ENCODE data around the gene IL21.

The IL21 gene

GRCh38 chr4:122604146-122604545 is 16.7 kb downstream of the IL21 start:
- no peak for TF ChIP-seq CTCF (IDR thresholded peaks at IDR 0.05; ENCODE audit: low read depth, low read length)
- no peak for DNase-seq (ENCODE audit: low read depth in 2 of 2)
- no peak overlapping the region for H3K4me3 ChIP-seq (replicated peaks in 1 of 2; ENCODE audit: low read depth in 2 of 2, low read length in 2 of 2)

GRCh38 chr4:122603156-122603574 is 17.7 kb downstream of the IL21 start:
- TF ChIP-seq CTCF (IDR thresholded peaks at IDR 0.05; ENCODE audit: low read depth, low read length): no peak
- no peak overlapping the region for H3K4me3 ChIP-seq (replicated peaks in 1 of 2; ENCODE audit: low read depth in 2 of 2, low read length in 2 of 2)
- DNase-seq (ENCODE audit: low read depth in 2 of 2): no peak

- peak; percentile 29 for TF ChIP-seq CTCF (IDR thresholded peaks at IDR 0.05; ENCODE audit: low read depth, low read length)
- no peak overlapping the region for H3K4me3 ChIP-seq (replicated peaks in 1 of 2; ENCODE audit: low read depth in 2 of 2, low read length in 2 of 2)
- peak; percentile 72 to 76 for DNase-seq (ENCODE audit: low read depth in 2 of 2)
These were observed 18.4 kb downstream of the IL21 start for GRCh38 chr4:122602277-122603142.

GRCh38 chr4:122591196-122591595 is 29.7 kb downstream of the IL21 start:
- H3K4me3 ChIP-seq (replicated peaks in 1 of 2; ENCODE audit: low read depth in 2 of 2, low read length in 2 of 2): no peak overlapping the region
- no peak for TF ChIP-seq CTCF (IDR thresholded peaks at IDR 0.05; ENCODE audit: low read depth, low read length)
- peak in 1 of 2 donors; percentile 3 for DNase-seq (ENCODE audit: low read depth in 2 of 2)

- DNase-seq (ENCODE audit: low read depth in 2 of 2): peak; percentile 4 to 29
- H3K4me3 ChIP-seq (replicated peaks in 1 of 2; ENCODE audit: low read depth in 2 of 2, low read length in 2 of 2): no peak overlapping the region
- no peak for TF ChIP-seq CTCF (IDR thresholded peaks at IDR 0.05; ENCODE audit: low read depth, low read length)
These were observed 32.2 kb downstream of the IL21 start for GRCh38 chr4:122588453-122589238.

GRCh38 chr4:122584519-122584918 is 36.3 kb downstream of the IL21 start:
- no peak overlapping the region for H3K4me3 ChIP-seq (replicated peaks in 1 of 2; ENCODE audit: low read depth in 2 of 2, low read length in 2 of 2)
- no peak for TF ChIP-seq CTCF (IDR thresholded peaks at IDR 0.05; ENCODE audit: low read depth, low read length)
- DNase-seq (ENCODE audit: low read depth in 2 of 2): peak; percentile 80 to 90
